Neural cell (in vitro differentiated cells): ENCODE measurements around the gene FEM1B. TPM values are rescaled to one million over a fixed set of nuclear protein-coding genes. Genes with fewer than 3 reads are reported as not detected.

ENCODE experiments used
- H2AFZ ChIP-seq: fragments of 200-600, 300-800 bp; sonication (generic), shearing (Covaris generic); 2 replicates; pipeline ENCODE4 v1.6.0; 2014; ENCODE audit warnings: low read depth, mild to moderate bottlenecking, antibody characterized with exemption, low read length, moderate library complexity
- H3F3A ChIP-seq: fragments of 200-600 bp; shearing (Covaris generic); 2 replicates; pipeline ENCODE4 v1.6.1; 2016; ENCODE audit warnings: mild to moderate bottlenecking, moderate library complexity, mixed read lengths, antibody characterized with exemption, low read length; ENCODE audit not compliant: insufficient read depth, poor library complexity, severe bottlenecking
- H3K27ac ChIP-seq: fragments of 200-600, 300-800 bp; sonication (generic), shearing (Covaris generic); 2 replicates; pipeline ENCODE4 v1.5.1; 2014; ENCODE audit warnings: mild to moderate bottlenecking, low read length, moderate library complexity
- H3K27me3 ChIP-seq: fragments of 300-800, 200-600 bp; sonication (generic), shearing (Covaris generic); 2 replicates; pipeline ENCODE4 v1.6.0; 2014; ENCODE audit warnings: mild to moderate bottlenecking, low read depth, low read length, moderate library complexity; ENCODE audit not compliant: insufficient read depth
- H3K36me3 ChIP-seq: fragments of 300-800, 200-600 bp; sonication (generic), shearing (Covaris generic); 2 replicates; pipeline ENCODE4 v1.5.1; 2014; ENCODE audit warnings: mild to moderate bottlenecking, antibody characterized with exemption, low read length, moderate library complexity; ENCODE audit not compliant: insufficient read depth
- H3K4me2 ChIP-seq: fragments of 300-800, 200-600 bp; sonication (generic), shearing (Covaris generic); 2 replicates; pipeline ENCODE4 v1.6.0; 2014; ENCODE audit warnings: mild to moderate bottlenecking, low read length
- H3K4me3 ChIP-seq: fragments of 300-800, 200-600 bp; sonication (generic), shearing (Covaris generic); 2 replicates; pipeline ENCODE4 v1.5.1; 2014; ENCODE audit warnings: mild to moderate bottlenecking, low read length, moderate library complexity
- H3K79me2 ChIP-seq: fragments of 200-600 bp; shearing (Covaris generic); replicated peaks from 2 replicates; pipeline ENCODE4 v1.6.0; 2014; ENCODE audit warnings: mild to moderate bottlenecking, low read length, moderate library complexity; ENCODE audit not compliant: insufficient read depth
- H3K9ac ChIP-seq: fragments of 300-800, 200-600 bp; sonication (generic), shearing (Covaris generic); 2 replicates; pipeline ENCODE4 v1.6.1; 2016; ENCODE audit warnings: mild to moderate bottlenecking, low read length, mixed read lengths
- H3K9me2 ChIP-seq: fragments of 200-600 bp; shearing (Covaris generic); 2 replicates; pipeline ENCODE4 v1.6.1; 2016; ENCODE audit warnings: mild to moderate bottlenecking, low read length, mixed read lengths; ENCODE audit not compliant: insufficient read depth
- H3K9me3 ChIP-seq: fragments of 200-600, 300-800 bp; sonication (generic), shearing (Covaris generic); 2 replicates; pipeline ENCODE4 v1.6.1; 2016; ENCODE audit warnings: mild to moderate bottlenecking, mixed run types, low read length, moderate library complexity, mixed read lengths
- H4K20me1 ChIP-seq: fragments of 200-600 bp; shearing (Covaris generic); 2 replicates; pipeline ENCODE4 v1.6.1; 2016; ENCODE audit warnings: mild to moderate bottlenecking, mixed run types; ENCODE audit not compliant: insufficient read depth
- EP300 ChIP-seq: fragments of 450-650 bp; conservative IDR thresholded peaks from 2 replicates; pipeline ENCODE4 v1.6.1; 2014; ENCODE audit warnings: antibody characterized with exemption, mild to moderate bottlenecking, moderate library complexity; ENCODE audit not compliant: poor library complexity, severe bottlenecking
- EZH2 ChIP-seq: fragments of 200-600, 300-800 bp; shearing (Covaris generic), sonication (generic); IDR thresholded peaks from 2 replicates; pipeline ENCODE4 v1.6.1; 2014; ENCODE audit warnings: antibody characterized with exemption, low read length, borderline replicate concordance, mild to moderate bottlenecking; ENCODE audit not compliant: insufficient read depth, poor library complexity, severe bottlenecking
- MXI1 ChIP-seq: fragments of 450-650 bp; conservative IDR thresholded peaks from 2 replicates; pipeline ENCODE4 v1.6.1; 2014; ENCODE audit warnings: antibody characterized with exemption, mild to moderate bottlenecking; ENCODE audit not compliant: poor library complexity, severe bottlenecking
- POLR2AphosphoS5 ChIP-seq: IDR thresholded peaks from 2 replicates; pipeline ENCODE4 v1.6.1; 2012
- RAD21 ChIP-seq: fragments of 450-650 bp; conservative IDR thresholded peaks from 2 replicates; pipeline ENCODE4 v1.6.1; 2014; ENCODE audit warnings: antibody characterized with exemption, mild to moderate bottlenecking, moderate library complexity
- SMC3 ChIP-seq: fragments of 450-650 bp; conservative IDR thresholded peaks from 2 replicates; pipeline ENCODE4 v1.6.1; 2014; ENCODE audit warnings: antibody characterized with exemption, mild to moderate bottlenecking, moderate library complexity; ENCODE audit not compliant: poor library complexity
- TAF1 ChIP-seq: IDR thresholded peaks from 2 replicates; pipeline ENCODE4 v1.6.1; 2012; ENCODE audit warnings: low read depth
- polyA plus RNA-seq: library from polyadenylated mRNA; depleted of rRNA; stranded (reverse); fragments of >200 nt; gene quantifications from 2 replicates; pipeline ENCODE4 v1.2.3, GENCODE V29; 2014
- TF ChIP-seq, protein P1 (sequence below): fragments of 450-650 bp; IDR thresholded peaks from 2 replicates; pipeline ENCODE4 v1.5.1; 2014; ENCODE audit warnings: antibody characterized with exemption, mild to moderate bottlenecking, moderate library complexity; ENCODE audit not compliant: poor library complexity, severe bottlenecking
- TF ChIP-seq, protein P2 (sequence below): IDR thresholded peaks from 2 replicates; pipeline ENCODE4 v1.6.1; 2012; ENCODE audit warnings: borderline replicate concordance

The FEM1B gene
- polyA plus RNA-seq, 1 donor from 2014 or later, result 58.0 TPM

DNA sequence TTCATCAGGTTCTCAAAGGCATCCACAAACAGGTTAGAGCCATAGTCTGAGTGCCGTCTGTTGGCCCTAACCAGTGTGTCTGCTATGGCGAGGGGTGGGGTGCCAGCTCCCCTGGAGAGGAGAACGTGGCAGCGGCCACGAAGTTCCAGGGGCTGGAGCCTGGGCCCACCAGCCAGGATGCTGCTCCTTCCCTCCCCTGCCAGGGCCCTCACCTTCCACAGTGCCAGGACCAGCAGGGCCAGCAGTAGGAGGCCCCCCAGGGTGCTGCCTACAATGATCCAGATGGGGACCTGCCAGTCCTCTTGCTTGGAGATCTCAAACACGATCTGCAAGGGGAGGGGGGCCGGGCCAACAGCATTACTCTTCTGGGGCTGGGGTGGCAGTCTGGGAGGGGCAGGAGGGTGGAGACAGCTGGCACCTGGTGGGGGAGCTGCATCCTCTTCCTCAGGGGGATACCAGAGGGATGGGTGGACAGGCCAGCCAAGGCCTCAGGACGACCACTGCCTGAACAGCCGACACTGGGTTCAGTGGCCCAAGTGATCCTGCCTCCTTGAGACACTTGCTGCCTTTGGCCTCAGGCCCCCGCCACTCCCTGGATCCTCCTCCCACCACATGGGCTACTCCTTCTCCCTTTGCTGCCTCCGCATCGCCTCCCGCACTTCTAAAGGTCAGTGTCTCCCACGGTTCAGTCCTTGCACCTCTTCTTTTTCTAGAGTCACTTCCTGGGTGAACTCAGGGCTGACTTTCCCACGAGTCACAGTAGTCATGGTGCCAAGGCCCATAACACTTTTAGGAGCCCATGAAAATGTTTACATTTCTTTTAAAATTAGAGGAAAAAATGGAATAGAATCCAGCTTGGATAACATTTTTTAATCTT lies 26.3 kb downstream of the FEM1B start:
- H4K20me1 ChIP-seq, result no peaks in the 10 kb centered on the region
- no peak overlapping the region for H2AFZ ChIP-seq
- H3K4me3 ChIP-seq, result no peak overlapping the region
- no peaks in the 10 kb centered on the region for H3K79me2 ChIP-seq
- H3K9me3 ChIP-seq, result no peaks in the 10 kb centered on the region
- TF ChIP-seq TAF1, result no peak
- TF ChIP-seq, protein P1, sequence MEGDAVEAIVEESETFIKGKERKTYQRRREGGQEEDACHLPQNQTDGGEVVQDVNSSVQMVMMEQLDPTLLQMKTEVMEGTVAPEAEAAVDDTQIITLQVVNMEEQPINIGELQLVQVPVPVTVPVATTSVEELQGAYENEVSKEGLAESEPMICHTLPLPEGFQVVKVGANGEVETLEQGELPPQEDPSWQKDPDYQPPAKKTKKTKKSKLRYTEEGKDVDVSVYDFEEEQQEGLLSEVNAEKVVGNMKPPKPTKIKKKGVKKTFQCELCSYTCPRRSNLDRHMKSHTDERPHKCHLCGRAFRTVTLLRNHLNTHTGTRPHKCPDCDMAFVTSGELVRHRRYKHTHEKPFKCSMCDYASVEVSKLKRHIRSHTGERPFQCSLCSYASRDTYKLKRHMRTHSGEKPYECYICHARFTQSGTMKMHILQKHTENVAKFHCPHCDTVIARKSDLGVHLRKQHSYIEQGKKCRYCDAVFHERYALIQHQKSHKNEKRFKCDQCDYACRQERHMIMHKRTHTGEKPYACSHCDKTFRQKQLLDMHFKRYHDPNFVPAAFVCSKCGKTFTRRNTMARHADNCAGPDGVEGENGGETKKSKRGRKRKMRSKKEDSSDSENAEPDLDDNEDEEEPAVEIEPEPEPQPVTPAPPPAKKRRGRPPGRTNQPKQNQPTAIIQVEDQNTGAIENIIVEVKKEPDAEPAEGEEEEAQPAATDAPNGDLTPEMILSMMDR, result no peak
- no peak for TF ChIP-seq SMC3
- no peak for TF ChIP-seq EZH2
- TF ChIP-seq POLR2AphosphoS5, result no peak
- TF ChIP-seq, protein P2, sequence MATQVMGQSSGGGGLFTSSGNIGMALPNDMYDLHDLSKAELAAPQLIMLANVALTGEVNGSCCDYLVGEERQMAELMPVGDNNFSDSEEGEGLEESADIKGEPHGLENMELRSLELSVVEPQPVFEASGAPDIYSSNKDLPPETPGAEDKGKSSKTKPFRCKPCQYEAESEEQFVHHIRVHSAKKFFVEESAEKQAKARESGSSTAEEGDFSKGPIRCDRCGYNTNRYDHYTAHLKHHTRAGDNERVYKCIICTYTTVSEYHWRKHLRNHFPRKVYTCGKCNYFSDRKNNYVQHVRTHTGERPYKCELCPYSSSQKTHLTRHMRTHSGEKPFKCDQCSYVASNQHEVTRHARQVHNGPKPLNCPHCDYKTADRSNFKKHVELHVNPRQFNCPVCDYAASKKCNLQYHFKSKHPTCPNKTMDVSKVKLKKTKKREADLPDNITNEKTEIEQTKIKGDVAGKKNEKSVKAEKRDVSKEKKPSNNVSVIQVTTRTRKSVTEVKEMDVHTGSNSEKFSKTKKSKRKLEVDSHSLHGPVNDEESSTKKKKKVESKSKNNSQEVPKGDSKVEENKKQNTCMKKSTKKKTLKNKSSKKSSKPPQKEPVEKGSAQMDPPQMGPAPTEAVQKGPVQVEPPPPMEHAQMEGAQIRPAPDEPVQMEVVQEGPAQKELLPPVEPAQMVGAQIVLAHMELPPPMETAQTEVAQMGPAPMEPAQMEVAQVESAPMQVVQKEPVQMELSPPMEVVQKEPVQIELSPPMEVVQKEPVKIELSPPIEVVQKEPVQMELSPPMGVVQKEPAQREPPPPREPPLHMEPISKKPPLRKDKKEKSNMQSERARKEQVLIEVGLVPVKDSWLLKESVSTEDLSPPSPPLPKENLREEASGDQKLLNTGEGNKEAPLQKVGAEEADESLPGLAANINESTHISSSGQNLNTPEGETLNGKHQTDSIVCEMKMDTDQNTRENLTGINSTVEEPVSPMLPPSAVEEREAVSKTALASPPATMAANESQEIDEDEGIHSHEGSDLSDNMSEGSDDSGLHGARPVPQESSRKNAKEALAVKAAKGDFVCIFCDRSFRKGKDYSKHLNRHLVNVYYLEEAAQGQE, result no peak
- no peak for TF ChIP-seq EP300
- TF ChIP-seq MXI1, result no peak
- no peak for TF ChIP-seq RAD21
- H3K36me3 ChIP-seq, result no peaks in the 10 kb centered on the region
- no peaks in the 10 kb centered on the region for H3K9me2 ChIP-seq
- no peak overlapping the region for H3K4me2 ChIP-seq
- H3K27ac ChIP-seq, result no peak overlapping the region
- H3K27me3 ChIP-seq, result no peaks in the 10 kb centered on the region
- no peaks in the 10 kb centered on the region for H3F3A ChIP-seq
- H3K9ac ChIP-seq, result no peak overlapping the region

DNA sequence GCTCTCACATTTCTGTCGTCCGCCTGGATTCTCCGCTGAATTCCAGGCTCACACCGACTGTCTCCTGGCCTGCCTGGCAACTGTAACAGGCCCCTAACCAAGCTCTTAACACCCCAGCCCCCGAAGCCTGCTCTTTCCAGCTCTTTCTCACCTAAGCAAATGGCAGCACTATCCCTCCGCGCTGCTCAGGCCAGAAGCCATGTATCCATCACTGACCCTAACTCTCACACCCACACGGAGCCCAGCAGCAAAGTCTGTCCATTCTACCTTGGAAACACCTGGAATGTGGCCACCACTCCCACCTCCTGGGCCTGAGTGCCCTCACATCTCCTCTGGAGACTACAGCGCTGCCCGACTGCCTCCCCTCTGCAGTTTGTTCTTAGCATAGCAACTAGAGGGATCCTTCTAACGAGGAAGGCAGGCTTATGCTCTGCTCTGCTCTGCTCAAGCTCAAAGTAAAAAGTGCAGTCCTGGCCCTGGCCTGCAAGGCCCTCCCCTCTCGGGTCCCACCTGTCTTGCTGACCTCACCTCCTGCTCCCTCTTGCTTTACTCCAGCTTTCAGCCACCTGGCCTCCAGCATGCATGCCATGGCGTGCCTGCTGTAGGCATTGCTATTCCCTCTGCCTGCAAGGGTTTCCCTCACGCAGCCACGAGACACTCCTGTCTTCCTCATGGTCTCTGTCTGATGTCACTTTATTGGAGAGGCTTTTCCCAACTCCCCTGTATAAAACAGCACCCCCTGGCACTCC lies 27.2 kb downstream of the FEM1B start:
- no peak overlapping the region for H3K4me3 ChIP-seq
- no peak overlapping the region for H3K27ac ChIP-seq
- H3K27me3 ChIP-seq, result no peaks in the 10 kb centered on the region
- H3K9me2 ChIP-seq, result no peaks in the 10 kb centered on the region
- H4K20me1 ChIP-seq, result no peaks in the 10 kb centered on the region
- no peaks in the 10 kb centered on the region for H3F3A ChIP-seq
- no peak for TF ChIP-seq EZH2
- TF ChIP-seq POLR2AphosphoS5, result no peak
- TF ChIP-seq TAF1, result no peak
- no peak for TF ChIP-seq SMC3
- TF ChIP-seq, protein P2, result no peak
- TF ChIP-seq EP300, result no peak
- H2AFZ ChIP-seq, result no peak overlapping the region
- H3K79me2 ChIP-seq, result no peaks in the 10 kb centered on the region
- H3K9ac ChIP-seq, result no peak overlapping the region
- no peaks in the 10 kb centered on the region for H3K9me3 ChIP-seq
- H3K36me3 ChIP-seq, result no peaks in the 10 kb centered on the region
- H3K4me2 ChIP-seq, result no peak overlapping the region
